ENCODE results near the gene MTHFD2. TPM values are rescaled to one million over a fixed set of nuclear protein-coding genes. Genes with fewer than 3 reads are reported as not detected.

The MTHFD2 gene
- total and polyA plus RNA-seq, 7 donors = 12.7 to 59.4 (median 26.2) TPM

DNA sequence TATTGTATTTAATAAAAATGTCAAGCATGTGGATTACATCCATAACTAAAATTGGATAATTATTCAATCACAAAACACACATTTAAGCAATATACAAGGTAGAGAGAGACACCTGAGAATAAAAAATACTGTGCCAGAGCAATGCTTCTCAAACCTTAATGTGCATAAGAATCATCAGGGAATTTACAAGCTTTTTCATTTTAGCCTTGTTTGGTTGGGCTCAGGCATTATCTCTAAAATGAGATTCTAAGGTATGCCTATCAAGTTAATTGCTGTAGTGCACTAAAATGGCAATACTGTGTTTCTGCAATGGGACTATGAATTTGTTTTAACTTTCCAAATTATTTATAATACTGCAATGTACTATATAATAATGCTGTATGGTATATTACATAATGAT is 20.7 kb upstream of the MTHFD2 start:
- Histone ChIP-seq H3K9me3 (no peaks in the 10 kb centered on the region), H3K27me3 (no peaks in the 10 kb centered on the region), H3K27ac (peak overlapping the region; percentile 96 to 99 (median 97)), H3K4me3 (peak overlapping the region; percentile 71 to 98 (median 86)), H3K4me1 (peaks cover 0 to 45% (median 37%) of the 10 kb centered on the region in 4 donors), H3K36me3 (no peaks in the 10 kb centered on the region)
- intact Hi-C loops (cut with DNase I) = loop anchor here (2.0 kb wide), 2 partner anchors 21 to 29 kb away; partner anchors contain the start of gene MTHFD2
- DNase-seq = no peak
- TF ChIP-seq POLR2AphosphoS5 (IDR thresholded peaks at IDR 0.05) = no peak
- TF ChIP-seq POLR2A (IDR thresholded peaks at IDR 0.05) = no peak
- TF ChIP-seq, protein P1, sequence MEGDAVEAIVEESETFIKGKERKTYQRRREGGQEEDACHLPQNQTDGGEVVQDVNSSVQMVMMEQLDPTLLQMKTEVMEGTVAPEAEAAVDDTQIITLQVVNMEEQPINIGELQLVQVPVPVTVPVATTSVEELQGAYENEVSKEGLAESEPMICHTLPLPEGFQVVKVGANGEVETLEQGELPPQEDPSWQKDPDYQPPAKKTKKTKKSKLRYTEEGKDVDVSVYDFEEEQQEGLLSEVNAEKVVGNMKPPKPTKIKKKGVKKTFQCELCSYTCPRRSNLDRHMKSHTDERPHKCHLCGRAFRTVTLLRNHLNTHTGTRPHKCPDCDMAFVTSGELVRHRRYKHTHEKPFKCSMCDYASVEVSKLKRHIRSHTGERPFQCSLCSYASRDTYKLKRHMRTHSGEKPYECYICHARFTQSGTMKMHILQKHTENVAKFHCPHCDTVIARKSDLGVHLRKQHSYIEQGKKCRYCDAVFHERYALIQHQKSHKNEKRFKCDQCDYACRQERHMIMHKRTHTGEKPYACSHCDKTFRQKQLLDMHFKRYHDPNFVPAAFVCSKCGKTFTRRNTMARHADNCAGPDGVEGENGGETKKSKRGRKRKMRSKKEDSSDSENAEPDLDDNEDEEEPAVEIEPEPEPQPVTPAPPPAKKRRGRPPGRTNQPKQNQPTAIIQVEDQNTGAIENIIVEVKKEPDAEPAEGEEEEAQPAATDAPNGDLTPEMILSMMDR (IDR thresholded peaks at IDR 0.05) = no peak
- no peak for TF ChIP-seq EP300 (IDR thresholded peaks at IDR 0.05)

GRCh38 chr2:74178211-74179062 is 20.0 kb upstream of the MTHFD2 start, which contains the start of gene MOB1A:
Gene MOB1A (minus strand): TSS chr2:74178879. CDS start chr2:74178674, 205 bp downstream.
- Histone ChIP-seq H3K27me3 (no peaks in the 10 kb centered on the region), H3K36me3 (no peaks in the 10 kb centered on the region), H3K4me3 (peak within 1 kb of the TSS; percentile 71 to 98 (median 86)), H3K27ac (peak within 1 kb of the TSS; percentile 96 to 99 (median 97)), H3K9me3 (no peaks in the 10 kb centered on the region), H3K4me1 (peaks cover 0 to 40% (median 35%) of the 10 kb centered on the region in 4 donors)
- WGBS, 2 donors = 1% methylated on average over 84 of the region's 84 CpGs
- DNase-seq = peak; percentile 98
- no peak for TF ChIP-seq EP300 (IDR thresholded peaks at IDR 0.05)
- TF ChIP-seq POLR2A (IDR thresholded peaks at IDR 0.05) = peak; percentile 82 to 87
- TF ChIP-seq, protein P1 (IDR thresholded peaks at IDR 0.05) = no peak
- TF ChIP-seq POLR2AphosphoS5 (IDR thresholded peaks at IDR 0.05) = peak; percentile 90 to 97 (median 96)
- intact Hi-C loops (cut with DNase I) = loop anchor here (2.0 kb wide), 2 partner anchors 20 to 30 kb away; partner anchors contain the start of gene MTHFD2

DNA sequence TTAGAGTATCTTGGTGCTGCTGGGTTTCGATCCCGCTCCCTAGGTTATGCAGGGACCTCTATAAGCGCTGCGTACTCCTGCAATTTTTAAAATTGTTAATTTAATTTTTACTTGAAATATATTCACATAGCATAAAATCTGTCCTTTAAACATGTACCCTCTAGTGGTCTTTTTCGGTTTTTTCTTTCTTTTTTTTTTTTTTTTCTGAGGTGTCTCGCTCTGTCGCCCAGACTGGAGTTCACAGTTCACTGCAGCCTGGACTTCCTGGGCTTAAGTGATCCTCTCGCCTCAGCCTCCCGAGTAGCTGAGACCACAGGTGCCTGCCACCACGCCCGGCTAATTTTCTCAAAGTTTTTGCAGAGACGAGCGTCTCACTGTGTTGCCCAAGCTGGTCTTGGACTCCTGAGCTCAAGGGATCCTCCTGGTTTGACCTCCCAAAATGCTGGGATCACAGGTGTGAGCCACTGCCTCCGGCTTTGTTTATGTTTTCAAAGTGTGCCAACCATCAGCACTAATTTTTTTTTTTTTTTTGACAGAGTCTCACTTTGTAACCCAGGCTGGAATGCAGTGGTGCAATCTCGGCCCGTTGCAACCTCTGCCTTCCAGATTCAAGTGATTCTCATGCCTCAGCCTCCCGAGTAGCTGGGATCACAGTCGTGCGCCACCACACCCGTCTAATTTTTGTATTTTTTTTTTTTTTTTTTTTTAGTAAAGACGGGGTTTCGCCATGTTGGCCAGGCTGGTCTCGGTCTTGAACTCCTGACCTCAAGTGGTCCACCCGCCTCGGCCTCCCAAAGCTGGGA is 19.2 kb upstream of the MTHFD2 start:
- Histone ChIP-seq H3K4me1 (peaks cover 0 to 39% (median 31%) of the 10 kb centered on the region in 4 donors), H3K36me3 (no peaks in the 10 kb centered on the region), H3K27me3 (no peaks in the 10 kb centered on the region), H3K4me3 (peak overlapping the region; percentile 71 to 98 (median 86)), H3K9me3 (no peaks in the 10 kb centered on the region), H3K27ac (peak overlapping the region; percentile 96 to 99 (median 97))
- intact Hi-C loops (cut with DNase I) = loop anchor here (2.0 kb wide), 2 partner anchors 20 to 30 kb away; partner anchors contain the start of gene MTHFD2
- TF ChIP-seq, protein P1 (IDR thresholded peaks at IDR 0.05) = peak in 3 of 4 experiments; percentile 21 to 44 (median 23)
- TF ChIP-seq EP300 (IDR thresholded peaks at IDR 0.05) (no peak), POLR2A (IDR thresholded peaks at IDR 0.05) (no peak), POLR2AphosphoS5 (IDR thresholded peaks at IDR 0.05) (no peak)
- no peak for DNase-seq
- WGBS, 2 donors = 40 to 52% methylated on average over 25 of the region's 25 CpGs

GRCh38 chr2:74181739-74182138 is 16.7 kb upstream of the MTHFD2 start:
- Histone ChIP-seq H3K36me3 (no peaks in the 10 kb centered on the region), H3K27me3 (no peaks in the 10 kb centered on the region), H3K27ac (peak overlapping the region in 2 of 4 donors; percentile 3 to 16), H3K9me3 (no peaks in the 10 kb centered on the region), H3K4me1 (peaks cover 0 to 17% (median 13%) of the 10 kb centered on the region in 4 donors), H3K4me3 (no peak overlapping the region)
- DNase-seq = peak; percentile 72
- TF ChIP-seq EP300 (IDR thresholded peaks at IDR 0.05) (no peak), POLR2AphosphoS5 (IDR thresholded peaks at IDR 0.05) (peak in 1 of 4 donors; percentile 10)
- WGBS, 2 donors = 33 to 37% methylated on average over 7 of the region's 7 CpGs
- intact Hi-C loops (cut with DNase I) = no loop called here

All from sigmoid colon (tissue), 7 donors.